Activated CD4-positive, alpha-beta T cell treated with anti-CD3 and anti-CD28 coated beads for 36 hours (primary cell): ENCODE data around the gene TIAM1. TPM values are rescaled to one million over a fixed set of nuclear protein-coding genes. Genes with fewer than 3 reads are reported as not detected.

Experiments
- ATAC-seq: fragments of 200-7000 bp; cut with Tn5 transposase; one replicate; pipeline ENCODE4 v1.10.0; 2021; ENCODE audit warnings: mild to moderate bottlenecking, moderate library complexity
- CTCF ChIA-PET: fragments of 350-600 bp; sonication (Branson Sonifier 250); formaldehyde crosslinking; loops from one replicate; lab custom pipeline; 2021; ENCODE audit warnings: antibody characterized with exemption; lab: Charles Lee
- POLR2A ChIA-PET: fragments of 350-600 bp; sonication (Branson Sonifier 250); formaldehyde crosslinking; loops from one replicate; lab custom pipeline; 2021; ENCODE audit warnings: antibody characterized with exemption, inconsistent platforms; lab: Charles Lee
- DNase-seq: peaks from one replicate; pipeline ENCODE4 v3.0.0-alpha.2; 2020
- H3K27ac Mint-ChIP-seq: one replicate; pipeline ENCODE4 v1.8.0; 2021; ENCODE audit warnings: mixed read lengths
- H3K27me3 Mint-ChIP-seq: one replicate; pipeline ENCODE4 v1.8.0; 2021; ENCODE audit warnings: mixed read lengths
- H3K36me3 Mint-ChIP-seq: one replicate; pipeline ENCODE4 v1.8.0; 2021; ENCODE audit warnings: low read depth, mixed read lengths
- H3K4me1 Mint-ChIP-seq: one replicate; pipeline ENCODE4 v1.8.0; 2021; ENCODE audit warnings: mixed read lengths
- H3K4me3 Mint-ChIP-seq: one replicate; pipeline ENCODE4 v1.8.0; 2021; ENCODE audit warnings: mild to moderate bottlenecking, moderate library complexity, mixed read lengths
- H3K9me3 Mint-ChIP-seq: one replicate; pipeline ENCODE4 v1.8.0; 2021; ENCODE audit warnings: low read depth, mixed read lengths
- intact Hi-C, 2 experiments: fragments of 100-400 bp; cut with DNase I in 1 of 2; cut with micrococcal nuclease in 1 of 2; formaldehyde crosslinking; loops; one replicate each; pipeline versions ENCODE4 v1.14.2 to v1.15.1; 2022 to 2024; cut with DNase I, micrococcal nuclease
- total RNA-seq, 2 experiments: library from RNA; stranded (reverse); gene quantifications; one replicate each; pipeline ENCODE4 v1.2.3, GENCODE V29; 2021

The TIAM1 gene
- total RNA-seq, 2 experiments from 2014 or later = 60.7 to 72.6 TPM

- peaks cover 3% of the 10 kb centered on the region for H3K9me3 Mint-ChIP-seq
- H3K4me1 Mint-ChIP-seq = peaks cover under 1% of the 10 kb centered on the region
- ATAC-seq (no peak), DNase-seq (no peak)
- ChIA-PET CTCF (interaction anchor here (0.6 to 0.7 kb wide), 2 partner anchors 23 to 72 kb away, joined by 3 read pairs; no protein-coding TSS in a partner anchor), POLR2A (no interaction called here)
- intact Hi-C loops = no loop called here
- peaks cover 2% of the 10 kb centered on the region for H3K36me3 Mint-ChIP-seq
- no peak overlapping the region for H3K4me3 Mint-ChIP-seq
- peaks cover 6% of the 10 kb centered on the region for H3K27me3 Mint-ChIP-seq
- H3K27ac Mint-ChIP-seq = no peak overlapping the region
Observed at GRCh38 chr21:31092832-31093625, 251.0 kb downstream of the TIAM1 start.

GRCh38 chr21:31090376-31090775 lies 253.7 kb downstream of the TIAM1 start:
- H3K4me3 Mint-ChIP-seq = no peak overlapping the region
- POLR2A ChIA-PET = no interaction called here
- peaks cover 3% of the 10 kb centered on the region for H3K9me3 Mint-ChIP-seq

GRCh38 chr21:31088474-31088751 lies 255.6 kb downstream of the TIAM1 start:
- no peaks in the 10 kb centered on the region for H3K9me3 Mint-ChIP-seq
- peaks cover 11% of the 10 kb centered on the region for H3K4me1 Mint-ChIP-seq
- CTCF ChIA-PET = interaction anchor here (0.6 to 3.2 kb wide), 10 partner anchors 9 to 1045 kb away, joined by 3 to 12 read pairs (median 4); no protein-coding TSS in a partner anchor
- no peaks in the 10 kb centered on the region for H3K36me3 Mint-ChIP-seq
- H3K4me3 Mint-ChIP-seq = no peak overlapping the region
- no peak overlapping the region for H3K27ac Mint-ChIP-seq
- H3K27me3 Mint-ChIP-seq = peaks cover 9% of the 10 kb centered on the region
- ATAC-seq (no peak), DNase-seq (peak; percentile 14)
- POLR2A ChIA-PET = no interaction called here
- intact Hi-C loops = loop anchor here (5.0 to 10.0 kb wide), 3 partner anchors 144 to 1046 kb away; partner anchors contain the start of gene KRTAP21-3 (in 1 of the 2)

More at GRCh38 chr21:31090376-31090775, 253.7 kb downstream of the TIAM1 start:
- CTCF ChIA-PET = interaction anchor here (0.9 to 1.9 kb wide), 4 partner anchors 8 to 722 kb away, joined by 3 to 7 read pairs (median 6); no protein-coding TSS in a partner anchor
- Mint-ChIP-seq H3K27ac (no peak overlapping the region), H3K27me3 (peaks cover 12% of the 10 kb centered on the region), H3K4me1 (peaks cover 11% of the 10 kb centered on the region), H3K36me3 (peaks cover 2% of the 10 kb centered on the region)
- DNase-seq (no peak), ATAC-seq (no peak)
- intact Hi-C loops = no loop called here

GRCh38 chr21:31087639-31088473 lies 256.2 kb downstream of the TIAM1 start:
- Mint-ChIP-seq H3K27me3 (peaks cover 9% of the 10 kb centered on the region), H3K4me1 (peaks cover 11% of the 10 kb centered on the region), H3K27ac (no peak overlapping the region), H3K9me3 (no peaks in the 10 kb centered on the region), H3K36me3 (no peaks in the 10 kb centered on the region), H3K4me3 (peak overlapping the region; percentile 51)
- ChIA-PET CTCF (interaction anchor here (0.7 to 3.2 kb wide), 17 partner anchors 9 to 1274 kb away, joined by 3 to 12 read pairs (median 4); partner anchors contain the start of gene KRTAP19-8), POLR2A (no interaction called here)
- DNase-seq = peak; percentile 30
- peak; percentile 44 for ATAC-seq
- intact Hi-C loops = loop anchor here (2.0 to 10.0 kb wide), 7 partner anchors 143 to 1046 kb away; partner anchors contain the start of gene KRTAP21-3 (in 1 of the 2)

- Mint-ChIP-seq H3K36me3 (no peaks in the 10 kb centered on the region), H3K4me1 (peaks cover 11% of the 10 kb centered on the region), H3K4me3 (no peak overlapping the region), H3K27ac (no peak overlapping the region), H3K27me3 (peaks cover 8% of the 10 kb centered on the region), H3K9me3 (no peaks in the 10 kb centered on the region)
- CTCF ChIA-PET = interaction anchor here (0.6 to 2.0 kb wide), 10 partner anchors 14 to 1040 kb away, joined by 3 to 6 read pairs (median 3); no protein-coding TSS in a partner anchor
- POLR2A ChIA-PET = no interaction called here
- intact Hi-C loops = loop anchor here (5.0 to 10.0 kb wide), 3 partner anchors 140 to 1042 kb away; partner anchors contain the start of gene KRTAP21-3 (in 1 of the 2)
- no peak for ATAC-seq
- DNase-seq = no peak
Observed at GRCh38 chr21:31084689-31085088, 259.4 kb downstream of the TIAM1 start.

- intact Hi-C loops = no loop called here
- Mint-ChIP-seq H3K27ac (no peak overlapping the region), H3K4me3 (no peak overlapping the region), H3K4me1 (peaks cover 8% of the 10 kb centered on the region), H3K9me3 (no peaks in the 10 kb centered on the region), H3K36me3 (no peaks in the 10 kb centered on the region), H3K27me3 (peaks cover 5% of the 10 kb centered on the region)
- ATAC-seq = peak; percentile 92
- ChIA-PET POLR2A (no interaction called here), CTCF (interaction anchor here (0.8 to 2.3 kb wide), 3 partner anchors 9 to 525 kb away, joined by 3 to 7 read pairs (median 5); no protein-coding TSS in a partner anchor)
- DNase-seq = peak; percentile 23
Observed at GRCh38 chr21:31078796-31079195, 265.3 kb downstream of the TIAM1 start.

- Mint-ChIP-seq H3K27me3 (peaks cover 5% of the 10 kb centered on the region), H3K4me3 (no peak overlapping the region), H3K4me1 (peaks cover 8% of the 10 kb centered on the region), H3K36me3 (no peaks in the 10 kb centered on the region), H3K27ac (no peak overlapping the region), H3K9me3 (no peaks in the 10 kb centered on the region)
- no peak for ATAC-seq
- ChIA-PET CTCF (interaction anchor here (2.3 kb wide), 1 partner anchor 10 kb away, joined by 7 read pairs; no protein-coding TSS in a partner anchor), POLR2A (no interaction called here)
- intact Hi-C loops = no loop called here
- no peak for DNase-seq
Observed at GRCh38 chr21:31078216-31078615, 265.8 kb downstream of the TIAM1 start.

GRCh38 chr21:31075848-31076247 lies 268.2 kb downstream of the TIAM1 start:
- intact Hi-C loops = no loop called here
- H3K27ac Mint-ChIP-seq = no peak overlapping the region
- H3K9me3 Mint-ChIP-seq = no peaks in the 10 kb centered on the region
- no peak for ATAC-seq
- ChIA-PET POLR2A (no interaction called here), CTCF (interaction anchor here (0.6 to 1.9 kb wide), 3 partner anchors 11 to 384 kb away, joined by 3 to 9 read pairs (median 4); no protein-coding TSS in a partner anchor)
- no peak for DNase-seq
- H3K4me1 Mint-ChIP-seq = peaks cover 8% of the 10 kb centered on the region
- no peak overlapping the region for H3K4me3 Mint-ChIP-seq
- H3K36me3 Mint-ChIP-seq = no peaks in the 10 kb centered on the region
- peaks cover 8% of the 10 kb centered on the region for H3K27me3 Mint-ChIP-seq

- intact Hi-C loops = no loop called here
- H3K27ac Mint-ChIP-seq = no peak overlapping the region
- H3K36me3 Mint-ChIP-seq = no peaks in the 10 kb centered on the region
- H3K4me1 Mint-ChIP-seq = no peaks in the 10 kb centered on the region
- no peak for DNase-seq
- no peak overlapping the region for H3K4me3 Mint-ChIP-seq
- no peaks in the 10 kb centered on the region for H3K9me3 Mint-ChIP-seq
- POLR2A ChIA-PET = no interaction called here
- H3K27me3 Mint-ChIP-seq = peaks cover 8% of the 10 kb centered on the region
- CTCF ChIA-PET = no interaction called here
- no peak for ATAC-seq
Observed at GRCh38 chr21:31072533-31072932, 271.5 kb downstream of the TIAM1 start.
